GM23248 (cell line): Measurements from ENCODE around the gene MRPL42.

ENCODE experiments used
- EZH2 ChIP-seq: fragments of 200-600 bp; sonication (generic); IDR thresholded peaks from 2 replicates; pipeline ENCODE4 v1.6.1; 2018; ENCODE audit warnings: antibody characterized with exemption, mild to moderate bottlenecking; ENCODE audit not compliant: insufficient read depth, poor library complexity, severe bottlenecking
- EZH2phosphoT487 ChIP-seq: fragments of 200-600 bp; sonication (generic); IDR thresholded peaks from 2 replicates; pipeline ENCODE4 v1.6.1; 2018; ENCODE audit warnings: antibody characterized with exemption, moderate library complexity, mild to moderate bottlenecking, low read depth; ENCODE audit not compliant: insufficient read depth

GRCh38 chr12:93497456-93497855 is 30.1 kb downstream of the MRPL42 start:
- no peak for TF ChIP-seq EZH2phosphoT487
- TF ChIP-seq EZH2, result no peak
